ENCODE data around the gene OR52B2.
"Not testable (repeated sequence)": the region's sequence is repeated elsewhere in the genome, so short reads cannot be mapped to it uniquely, and the experiment has no call there.

Gene OR52B2

GRCh38 chr11:6151117-6151516 lies 19.0 kb downstream of the OR52B2 start:
- no peak for DNase-seq

GRCh38 chr11:6143737-6144136 lies 26.4 kb downstream of the OR52B2 start:
- DNase-seq, result not testable (repeated sequence)

- no peak for DNase-seq
Measured at GRCh38 chr11:6142936-6143335, 27.2 kb downstream of the OR52B2 start.

- DNase-seq, result not testable (repeated sequence)
Measured at GRCh38 chr11:6135936-6136335, 34.2 kb downstream of the OR52B2 start.

GRCh38 chr11:6132431-6132830 lies 37.7 kb downstream of the OR52B2 start:
- DNase-seq, result no peak

- no peak for DNase-seq
Measured at GRCh38 chr11:6129635-6130034, 40.5 kb downstream of the OR52B2 start.

- no peak for DNase-seq
Measured at GRCh38 chr11:6129011-6129410, 41.1 kb downstream of the OR52B2 start.

- no peak for DNase-seq
Measured at GRCh38 chr11:6127881-6128280, 42.2 kb downstream of the OR52B2 start.

- DNase-seq, result no peak
Measured at GRCh38 chr11:6124245-6124644, 45.9 kb downstream of the OR52B2 start.
